Thyroid gland (tissue), 4 donors: ENCODE data around the gene DNAJC30. TPM values are rescaled to one million over a fixed set of nuclear protein-coding genes. Genes with fewer than 3 reads are reported as not detected.

Experiments
- DNase-seq, 2 donors: peaks; one replicate each; pipeline ENCODE4 v3.0.0-alpha.2; 2019
- H3K27ac ChIP-seq, 3 donors: fragments of 200-600 bp; sonication (generic); 1 replicate in 2 of 3; 2 replicates in 1 of 3; pipeline ENCODE4 v1.5.1; 2016 to 2019; ENCODE audit warnings: mild to moderate bottlenecking in 1 of 3, moderate library complexity in 1 of 3
- H3K27me3 ChIP-seq: fragments of 200-600 bp; sonication (generic); one replicate; pipeline ENCODE4 v1.5.1; 2019
- H3K36me3 ChIP-seq, 2 donors: fragments of 200-600 bp; sonication (generic); one replicate each; pipeline ENCODE4 v1.5.1; 2016 to 2019
- H3K4me1 ChIP-seq, 2 donors: fragments of 200-600 bp; sonication (generic); one replicate each; pipeline ENCODE4 v1.5.1; 2017 to 2019
- H3K4me3 ChIP-seq, 3 donors: fragments of 200-600 bp; sonication (generic); replicated peaks in 1 of 3; 1 replicate in 2 of 3; 2 replicates in 1 of 3; pipeline ENCODE4 v1.5.1; 2016; ENCODE audit warnings: mild to moderate bottlenecking in 1 of 3
- H3K9me3 ChIP-seq: fragments of 200-600 bp; sonication (generic); one replicate; pipeline ENCODE4 v1.5.1; 2017
- POLR2A ChIP-seq, 2 donors: fragments of 450-650 bp; IDR thresholded peaks; one replicate each; pipeline ENCODE4 v1.6.1; 2017; ENCODE audit warnings: antibody characterized with exemption in 2 of 2, mild to moderate bottlenecking in 2 of 2, moderate library complexity in 1 of 2
- WGBS, 2 donors: methylation state at CpG; one replicate each; pipeline ENCODE4 v1.1.5; 2017; 5-methylcytosine and 5-hydroxymethylcytosine counted together
- intact Hi-C: fragments of 100-400 bp; cut with DNase I; formaldehyde crosslinking; loops from one replicate; pipeline ENCODE4 v1.15.1; 2023
- total RNA-seq, 4 donors: library from RNA; depleted of rRNA; stranded (reverse); fragments of >200 nt; gene quantifications; one replicate each; pipeline ENCODE4 v1.2.3, GENCODE V29; 2016
- TF ChIP-seq, protein P1 (sequence below), 6 experiments: fragments of 200-600 bp in 3 of 6; fragments of 450-650 bp in 3 of 6; sonication (generic) in 3 of 6; IDR thresholded peaks; one replicate each; pipeline ENCODE4 v1.5.1; 2016 to 2019; ENCODE audit warnings: antibody characterized with exemption in 6 of 6, mild to moderate bottlenecking in 2 of 6, inconsistent platforms in 1 of 6, moderate library complexity in 1 of 6

The DNAJC30 gene
- 10 to 100 TPM in 3 of 4 donors, 1 to 10 TPM in 1; 9.0 to 19.1 (median 14.8) TPM for total RNA-seq

DNA sequence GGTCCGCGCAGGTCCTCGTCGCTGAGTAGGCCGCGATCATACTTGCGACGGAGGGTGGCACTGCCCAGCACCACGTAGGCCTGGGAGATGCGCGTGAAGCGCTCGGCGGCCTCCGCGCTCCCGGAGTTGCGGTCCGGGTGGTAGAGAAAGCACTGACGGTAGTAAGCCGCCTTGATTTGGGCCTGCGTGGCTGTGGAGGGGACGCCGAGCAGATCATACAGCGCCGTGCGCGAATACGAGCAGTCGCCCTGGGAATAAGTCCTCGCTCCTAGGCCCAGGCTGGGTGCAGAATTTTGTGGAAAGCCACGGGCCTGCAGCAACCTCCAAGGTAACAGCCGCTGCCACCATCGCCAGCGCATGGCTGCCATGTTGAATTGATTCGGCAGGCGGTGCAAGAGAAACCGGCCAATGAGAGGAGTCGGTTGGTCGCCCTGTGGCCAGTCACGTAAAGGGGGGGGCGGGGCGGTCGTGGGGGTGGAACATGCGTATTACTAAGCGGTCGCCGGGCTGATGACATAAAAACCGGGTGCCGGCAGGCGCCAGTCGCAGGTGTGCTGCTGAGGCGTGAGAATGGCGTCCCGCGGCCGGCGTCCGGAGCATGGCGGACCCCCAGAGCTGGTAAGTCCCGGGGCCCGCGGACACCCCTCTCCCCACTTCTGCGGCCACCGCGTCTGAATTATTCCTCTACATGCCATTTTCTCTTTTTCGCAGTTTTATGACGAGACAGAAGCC is at the start of gene DNAJC30, which contains the start of gene BUD23:
Gene DNAJC30, minus strand, starts transcription at position 398 of the 732 bp plus-strand sequence. Its CDS starts 30 bp downstream, at position 368.
Gene BUD23, plus strand, starts transcription at position 542 of the 732 bp plus-strand sequence. Its CDS starts 29 bp downstream, at position 571.
- H3K36me3 ChIP-seq: peaks cover 0 to 4% of the 10 kb centered on the region in 2 donors
- intact Hi-C loops: no loop called here

DNA sequence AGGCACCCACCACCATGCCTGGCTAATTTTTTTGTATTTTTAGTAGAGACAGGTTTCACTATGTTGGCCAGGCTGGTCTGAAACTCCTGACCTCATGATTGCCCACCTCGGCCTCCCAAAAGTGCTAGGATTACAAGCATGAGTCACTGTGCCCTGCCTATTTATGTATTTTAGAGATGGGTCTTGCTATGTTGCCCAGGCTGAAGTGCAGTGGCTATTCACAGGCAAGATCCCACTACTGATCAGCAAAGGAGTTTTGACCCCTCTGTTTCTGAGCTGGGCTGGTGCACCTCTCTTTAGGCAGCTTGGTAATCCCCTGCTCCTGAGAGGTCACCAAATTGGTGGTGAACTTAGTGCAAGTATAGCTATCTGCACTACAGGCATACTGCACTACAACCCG is 49.1 kb upstream of the DNAJC30 start:
- Histone ChIP-seq H3K36me3 (peaks cover 17% of the 10 kb centered on the region in 2 donors), H3K27me3 (no peaks in the 10 kb centered on the region), H3K27ac (no peak overlapping the region), H3K4me3 (no peak overlapping the region), H3K9me3 (no peaks in the 10 kb centered on the region), H3K4me1 (peaks cover 0 to 21% of the 10 kb centered on the region in 2 donors)
- TF ChIP-seq POLR2A (IDR thresholded peaks at IDR 0.05): no peak
- TF ChIP-seq, protein P1, sequence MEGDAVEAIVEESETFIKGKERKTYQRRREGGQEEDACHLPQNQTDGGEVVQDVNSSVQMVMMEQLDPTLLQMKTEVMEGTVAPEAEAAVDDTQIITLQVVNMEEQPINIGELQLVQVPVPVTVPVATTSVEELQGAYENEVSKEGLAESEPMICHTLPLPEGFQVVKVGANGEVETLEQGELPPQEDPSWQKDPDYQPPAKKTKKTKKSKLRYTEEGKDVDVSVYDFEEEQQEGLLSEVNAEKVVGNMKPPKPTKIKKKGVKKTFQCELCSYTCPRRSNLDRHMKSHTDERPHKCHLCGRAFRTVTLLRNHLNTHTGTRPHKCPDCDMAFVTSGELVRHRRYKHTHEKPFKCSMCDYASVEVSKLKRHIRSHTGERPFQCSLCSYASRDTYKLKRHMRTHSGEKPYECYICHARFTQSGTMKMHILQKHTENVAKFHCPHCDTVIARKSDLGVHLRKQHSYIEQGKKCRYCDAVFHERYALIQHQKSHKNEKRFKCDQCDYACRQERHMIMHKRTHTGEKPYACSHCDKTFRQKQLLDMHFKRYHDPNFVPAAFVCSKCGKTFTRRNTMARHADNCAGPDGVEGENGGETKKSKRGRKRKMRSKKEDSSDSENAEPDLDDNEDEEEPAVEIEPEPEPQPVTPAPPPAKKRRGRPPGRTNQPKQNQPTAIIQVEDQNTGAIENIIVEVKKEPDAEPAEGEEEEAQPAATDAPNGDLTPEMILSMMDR (IDR thresholded peaks at IDR 0.05): no peak
- no peak for DNase-seq
- WGBS, 2 donors: 52 to 58% methylated on average over 2 of the region's 2 CpGs
- intact Hi-C loops: no loop called here

More for the DNA sequence above, at the start of gene DNAJC30, which contains the start of gene BUD23:
- Histone ChIP-seq H3K4me3 (peak within 1 kb of the TSS; percentile 78 to 95 (median 83)), H3K27me3 (no peaks in the 10 kb centered on the region), H3K4me1 (peaks cover 39 to 49% of the 10 kb centered on the region in 2 donors), H3K9me3 (no peaks in the 10 kb centered on the region), H3K27ac (peak within 1 kb of the TSS; percentile 62 to 84 (median 83))
- DNase-seq: peak; percentile 98
- WGBS, 2 donors: 0% methylated on average over 13 to 29 of the region's 68 CpGs
- TF ChIP-seq, protein P1 (IDR thresholded peaks at IDR 0.05): peak in 2 of 6 experiments; percentile 9 to 31
- peak in 1 of 2 donors; percentile 83 for TF ChIP-seq POLR2A (IDR thresholded peaks at IDR 0.05)

DNA sequence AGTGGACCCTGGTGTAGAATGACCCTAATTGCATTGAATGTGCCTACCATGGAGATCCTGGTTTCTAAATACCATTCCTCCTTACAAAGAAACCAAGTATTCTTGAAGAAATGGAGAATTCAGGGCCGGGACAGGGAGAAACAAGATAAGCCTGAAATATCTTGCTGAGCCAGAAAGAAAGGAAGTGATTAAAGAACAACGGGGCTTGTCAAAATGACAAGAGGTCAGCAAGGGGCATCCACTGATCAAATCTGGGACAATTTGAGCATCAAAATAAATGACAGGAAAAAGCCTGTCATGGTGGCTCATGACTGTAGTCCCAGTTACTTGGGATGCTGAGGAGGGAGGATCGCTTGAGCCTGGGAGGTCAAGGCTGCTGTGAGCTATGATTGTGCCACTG is 47.2 kb upstream of the DNAJC30 start:
- H3K27me3 ChIP-seq: no peaks in the 10 kb centered on the region
- no peak overlapping the region for H3K27ac ChIP-seq
- WGBS, 2 donors: 43 to 53% methylated on average over 3 of the region's 3 CpGs
- H3K4me3 ChIP-seq: no peak overlapping the region
- no peak for DNase-seq
- H3K9me3 ChIP-seq: no peaks in the 10 kb centered on the region
- no peak for TF ChIP-seq POLR2A (IDR thresholded peaks at IDR 0.05)
- TF ChIP-seq, protein P1 (IDR thresholded peaks at IDR 0.05): no peak
- intact Hi-C loops: no loop called here
- peaks cover 0 to 10% of the 10 kb centered on the region in 2 donors for H3K4me1 ChIP-seq
- peaks cover 0 to 1% of the 10 kb centered on the region in 2 donors for H3K36me3 ChIP-seq

DNA sequence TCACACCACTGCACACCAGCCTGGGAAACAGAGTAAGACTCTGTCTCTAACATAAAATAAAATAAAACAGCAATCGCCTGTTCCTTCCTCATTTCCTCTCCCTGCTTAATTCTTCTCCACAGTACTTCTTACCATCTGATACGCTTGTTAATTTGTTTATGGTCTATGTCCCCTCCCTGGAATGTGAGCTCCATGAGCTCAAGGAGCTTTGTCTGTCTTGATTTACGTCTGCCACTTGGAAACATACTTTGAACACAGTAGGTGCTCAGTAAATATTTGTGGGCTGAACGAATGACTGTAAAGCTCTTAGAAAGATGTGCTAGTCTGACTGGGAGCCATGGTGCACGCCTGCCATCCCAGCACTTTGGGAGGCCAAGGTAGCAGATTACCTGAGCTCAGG is 45.3 kb upstream of the DNAJC30 start:
- intact Hi-C loops: no loop called here
- Histone ChIP-seq H3K4me3 (no peak overlapping the region), H3K4me1 (no peaks in the 10 kb centered on the region), H3K36me3 (no peaks in the 10 kb centered on the region), H3K27me3 (no peaks in the 10 kb centered on the region), H3K9me3 (no peaks in the 10 kb centered on the region), H3K27ac (no peak overlapping the region)
- 55 to 78% methylated on average over 5 of the region's 5 CpGs for WGBS, 2 donors
- TF ChIP-seq POLR2A (IDR thresholded peaks at IDR 0.05): no peak
- TF ChIP-seq, protein P1 (IDR thresholded peaks at IDR 0.05): no peak
- no peak for DNase-seq

DNA sequence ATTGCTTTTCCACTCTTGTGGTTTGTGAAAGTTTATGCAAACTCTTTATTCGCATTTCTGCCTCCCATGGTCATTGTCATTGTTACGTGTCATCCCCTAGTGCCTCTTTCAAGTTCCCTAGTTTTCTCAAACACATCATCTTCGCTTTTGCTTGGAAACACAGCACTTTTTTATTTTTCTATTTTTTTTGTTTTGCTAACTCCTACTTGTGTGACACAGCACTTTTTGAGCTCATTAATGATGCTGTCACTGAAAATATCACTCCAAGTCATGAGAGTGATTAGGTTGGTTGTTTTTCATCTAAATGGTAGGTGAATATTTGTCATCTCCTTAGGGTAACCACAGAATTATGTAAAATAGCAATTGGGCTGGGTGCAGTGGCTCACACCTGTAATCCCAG is 44.7 kb upstream of the DNAJC30 start:
- no peak for TF ChIP-seq POLR2A (IDR thresholded peaks at IDR 0.05)
- TF ChIP-seq, protein P1 (IDR thresholded peaks at IDR 0.05): no peak
- Histone ChIP-seq H3K4me3 (no peak overlapping the region), H3K27me3 (no peaks in the 10 kb centered on the region), H3K36me3 (no peaks in the 10 kb centered on the region), H3K27ac (no peak overlapping the region), H3K4me1 (no peaks in the 10 kb centered on the region), H3K9me3 (no peaks in the 10 kb centered on the region)
- 85% methylated on average over 3 of the region's 3 CpGs for WGBS, 2 donors
- intact Hi-C loops: loop anchor here (2.0 kb wide), 1 partner anchor 119 kb away; no protein-coding TSS in a partner anchor
- DNase-seq: no peak
